HG03025 (cell line): Measurements from ENCODE around the gene VCX2.
"Not testable (repeated sequence)": the region's sequence is repeated elsewhere in the genome, so short reads cannot be mapped to it uniquely, and the experiment has no call there.

ENCODE experiments used
- ATAC-seq: cut with Tn5 transposase; IDR thresholded peaks from one replicate; pipeline ENCODE4 v1.9.1; 2021; ENCODE audit warnings: mild to moderate bottlenecking, moderate library complexity; ENCODE audit not compliant: unreplicated experiment, low FRiP score

The VCX2 gene

DNA sequence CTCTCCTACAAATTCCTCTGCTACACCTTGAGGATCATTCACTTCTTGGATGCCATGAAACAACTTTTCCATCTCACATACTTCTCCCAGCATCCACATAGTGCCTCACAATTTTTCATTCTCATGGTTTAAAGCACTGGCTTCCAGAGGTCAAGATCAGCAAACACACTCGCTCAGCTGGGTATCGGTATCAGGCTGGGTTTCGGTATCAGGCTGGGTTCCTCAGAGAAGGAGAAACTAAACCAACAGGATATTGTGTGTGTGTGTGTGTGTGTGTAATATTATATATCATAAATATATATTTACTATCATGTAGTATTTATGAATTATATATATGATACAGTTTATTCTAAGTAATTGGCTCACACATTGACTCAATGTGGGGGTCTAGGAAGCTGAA is at the start of gene VCX2:
Gene VCX2 (minus strand): TSS at position 99 of the 400 bp plus-strand sequence. CDS start 624 bp downstream, outside the sequence.
- not testable (repeated sequence) for ATAC-seq

- ATAC-seq = no peak
Measured at GRCh38 chrX:8204943-8205342, 33.9 kb upstream of the VCX2 start.

DNA sequence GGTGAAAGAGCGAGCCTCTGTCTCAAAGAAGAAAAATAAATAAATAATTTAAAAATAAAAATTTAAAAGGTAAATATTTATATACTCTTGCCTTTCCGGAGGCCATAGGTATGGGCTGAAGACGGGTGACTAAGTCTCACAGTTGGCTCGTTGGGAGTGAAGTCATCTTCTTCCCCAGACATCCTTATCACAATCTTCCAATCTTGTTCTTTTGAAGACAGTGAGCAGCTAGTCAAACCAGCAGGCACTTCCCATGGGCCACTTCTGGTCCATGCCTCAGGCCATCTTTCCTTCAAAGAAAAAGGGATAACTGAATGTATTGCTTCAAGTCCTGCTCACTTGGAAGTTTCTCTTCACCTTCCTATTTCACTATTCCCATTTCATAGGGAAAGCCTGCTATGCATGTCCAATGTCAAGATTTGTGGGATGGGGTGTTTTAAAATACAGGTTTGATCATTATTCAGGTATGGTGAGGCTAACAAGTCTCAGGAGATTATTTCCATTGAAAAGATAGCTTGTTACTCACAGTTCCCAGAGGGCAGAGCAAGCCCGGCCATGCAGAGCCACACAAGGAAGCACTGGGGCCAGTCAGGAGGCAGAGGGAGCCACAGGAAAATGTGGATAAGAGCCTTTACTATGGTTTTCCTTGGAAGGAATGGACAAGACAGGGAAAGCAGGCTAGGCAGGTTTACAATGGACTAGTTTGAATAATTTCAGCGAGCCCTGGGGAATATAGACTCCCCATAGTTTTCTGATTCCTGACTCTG is 33.3 kb upstream of the VCX2 start:
- no peak for ATAC-seq

DNA sequence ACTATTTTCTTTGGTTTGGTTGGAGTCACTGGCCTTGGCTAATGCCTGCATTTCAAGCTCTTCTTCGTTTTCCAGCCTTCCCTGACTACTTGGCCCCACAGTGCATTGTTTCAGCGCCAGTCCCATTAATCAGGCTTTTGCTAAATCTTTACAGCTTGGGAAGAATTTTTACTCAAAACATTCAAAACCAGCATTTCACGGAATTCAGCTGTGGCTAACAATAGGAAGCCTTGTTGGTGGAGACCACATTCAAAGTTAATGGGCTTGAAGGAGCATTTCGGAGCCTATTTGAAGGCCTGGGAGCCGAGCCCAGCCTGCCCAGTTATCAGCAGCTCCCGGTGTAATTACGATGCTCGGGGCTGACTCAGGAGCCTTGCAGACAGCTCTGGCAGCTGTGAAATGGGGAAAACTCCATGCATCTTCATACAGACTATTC is 30.8 kb upstream of the VCX2 start:
- no peak for ATAC-seq

GRCh38 chrX:8196776-8197175 is 25.7 kb upstream of the VCX2 start:
- ATAC-seq = no peak

GRCh38 chrX:8194216-8194615 is 23.1 kb upstream of the VCX2 start:
- ATAC-seq = no peak

GRCh38 chrX:8192276-8192675 is 21.2 kb upstream of the VCX2 start:
- ATAC-seq = no peak

- no peak for ATAC-seq
Measured at GRCh38 chrX:8191022-8191421, 20.0 kb upstream of the VCX2 start.

- no peak for ATAC-seq
Measured at GRCh38 chrX:8190341-8190830, 19.3 kb upstream of the VCX2 start.

DNA sequence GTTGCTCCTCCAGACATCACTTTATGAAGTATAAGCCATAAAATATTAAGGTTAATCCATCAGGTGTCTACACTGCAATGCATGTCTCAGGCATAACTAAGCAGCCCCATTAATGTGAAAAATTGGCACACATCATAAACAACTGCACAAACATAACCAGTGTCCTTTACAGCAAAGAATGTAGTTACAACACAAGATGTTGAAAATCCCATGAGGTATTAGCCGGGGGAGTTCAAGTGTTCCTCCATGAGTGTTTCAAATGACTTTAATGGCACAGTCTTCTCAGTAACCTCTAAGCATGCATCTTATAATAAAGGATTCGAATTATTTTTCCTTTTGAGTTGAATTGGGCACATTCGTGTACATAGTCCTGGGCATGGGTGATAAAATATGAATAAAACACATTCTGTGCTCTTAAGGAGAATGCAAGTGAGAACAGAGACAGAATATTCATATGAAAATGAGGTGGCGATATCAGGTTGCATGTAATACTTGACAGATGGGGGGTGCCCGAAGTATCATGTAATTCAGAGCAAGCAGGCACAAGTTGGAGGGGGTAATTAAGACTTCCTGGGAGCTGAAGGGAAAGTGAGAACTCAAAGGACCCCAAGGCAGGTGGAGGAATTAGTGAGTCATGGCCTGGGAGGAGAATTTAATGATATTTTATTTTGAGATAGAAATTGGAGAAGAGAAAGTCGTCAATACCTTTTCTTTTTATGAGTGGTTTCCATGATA is 18.2 kb upstream of the VCX2 start:
- ATAC-seq = no peak

GRCh38 chrX:8183346-8183745 is 12.3 kb upstream of the VCX2 start:
- no peak for ATAC-seq

- ATAC-seq = no peak
Measured at GRCh38 chrX:8179656-8180055, 8.6 kb upstream of the VCX2 start.

DNA sequence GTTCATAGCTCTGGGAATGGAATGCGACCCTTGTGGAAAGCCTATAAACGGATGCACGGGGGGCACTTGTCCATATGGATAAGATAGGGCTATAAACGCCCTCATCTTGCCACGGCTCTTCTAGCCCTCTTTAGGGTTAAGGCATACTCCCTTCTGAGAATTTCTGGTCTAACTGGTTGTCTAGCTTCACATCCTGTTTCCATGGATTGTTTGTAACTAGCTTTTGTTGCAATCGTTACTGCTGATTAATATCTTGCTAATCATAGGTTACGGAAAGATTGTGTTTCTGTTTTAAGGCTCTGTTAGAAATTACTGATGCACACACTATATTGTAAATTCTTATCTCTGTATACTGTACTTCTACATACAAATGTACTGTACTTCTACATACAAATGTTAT is 17.1 kb downstream of the VCX2 start:
- not testable (repeated sequence) for ATAC-seq

- no peak for ATAC-seq
Measured at GRCh38 chrX:8147226-8147625, 23.8 kb downstream of the VCX2 start.

- ATAC-seq = no peak
Measured at GRCh38 chrX:8144925-8145324, 26.1 kb downstream of the VCX2 start.

DNA sequence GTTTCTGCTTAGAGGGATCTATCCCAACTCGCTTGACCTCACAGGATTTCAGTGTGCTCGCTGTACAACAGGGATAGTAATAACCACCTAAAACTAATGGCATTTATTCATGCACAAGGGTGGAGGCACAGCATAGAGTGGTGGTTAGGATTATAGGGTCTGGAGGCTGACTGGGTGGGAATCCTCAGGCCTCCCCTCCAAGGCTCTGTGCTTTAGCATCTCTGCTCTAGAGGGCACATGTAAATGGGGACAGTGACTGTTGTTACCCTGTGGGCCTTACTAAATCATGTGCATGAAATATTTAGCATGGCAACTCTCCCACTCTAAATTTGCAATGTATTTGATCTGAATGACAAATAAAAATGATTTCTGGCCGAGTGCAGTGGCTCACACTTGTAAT is 29.2 kb downstream of the VCX2 start:
- no peak for ATAC-seq

DNA sequence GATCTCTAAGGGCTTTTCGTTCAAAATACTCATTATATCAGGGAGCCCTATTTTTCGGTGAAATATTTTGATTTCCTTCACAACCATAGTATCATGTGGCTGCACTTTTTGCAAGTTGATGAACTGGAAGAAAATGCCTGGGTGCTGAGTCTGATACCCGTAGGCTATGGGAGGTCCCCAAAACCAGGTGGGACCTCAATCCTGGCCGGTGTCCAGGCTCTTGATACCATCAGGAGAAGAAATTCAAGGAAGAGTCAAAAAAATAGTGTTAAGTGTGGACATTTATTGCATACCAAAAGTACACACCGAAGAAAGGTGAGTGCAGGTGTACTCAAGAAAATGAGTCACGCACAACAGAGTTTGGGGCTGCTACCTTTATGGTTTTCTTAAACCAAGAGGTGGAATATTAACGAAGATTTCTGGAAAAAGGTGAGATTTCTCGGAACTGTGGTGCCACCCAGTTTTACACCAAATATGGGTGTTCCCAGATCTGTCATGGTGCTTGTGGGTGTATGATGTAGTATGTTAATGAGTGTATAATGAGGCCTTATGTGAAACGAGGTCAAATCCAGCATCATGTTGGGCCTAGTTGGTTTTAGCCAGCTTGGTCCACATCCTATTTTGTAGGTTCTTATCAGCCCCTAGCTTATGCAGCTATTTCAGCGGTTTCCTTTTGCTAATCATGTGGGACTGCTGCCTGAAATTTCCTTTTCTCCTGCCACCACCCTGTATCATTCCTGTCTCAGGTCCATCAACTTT is 29.9 kb downstream of the VCX2 start:
- ATAC-seq = no peak

DNA sequence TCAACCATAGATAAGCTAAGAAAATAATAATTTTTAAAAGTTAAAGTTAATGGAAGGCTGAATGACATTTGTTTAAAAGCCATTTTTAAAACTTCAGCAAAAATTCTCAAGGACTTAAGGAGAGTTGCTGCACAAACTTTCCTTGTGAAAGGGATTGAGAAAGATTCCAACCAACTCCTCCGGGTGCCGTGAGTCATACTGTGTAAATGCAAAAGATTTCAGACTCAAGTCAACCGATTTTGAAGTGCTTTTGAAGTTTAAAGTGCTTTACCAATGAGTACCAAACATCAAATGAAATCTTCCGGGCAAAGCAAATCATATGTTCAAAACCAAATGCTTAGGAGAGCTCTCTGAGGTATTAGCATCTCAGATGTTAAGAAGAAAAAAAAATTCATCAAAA is 31.4 kb downstream of the VCX2 start:
- no peak for ATAC-seq

GRCh38 chrX:8138252-8138651 is 32.8 kb downstream of the VCX2 start:
- no peak for ATAC-seq

DNA sequence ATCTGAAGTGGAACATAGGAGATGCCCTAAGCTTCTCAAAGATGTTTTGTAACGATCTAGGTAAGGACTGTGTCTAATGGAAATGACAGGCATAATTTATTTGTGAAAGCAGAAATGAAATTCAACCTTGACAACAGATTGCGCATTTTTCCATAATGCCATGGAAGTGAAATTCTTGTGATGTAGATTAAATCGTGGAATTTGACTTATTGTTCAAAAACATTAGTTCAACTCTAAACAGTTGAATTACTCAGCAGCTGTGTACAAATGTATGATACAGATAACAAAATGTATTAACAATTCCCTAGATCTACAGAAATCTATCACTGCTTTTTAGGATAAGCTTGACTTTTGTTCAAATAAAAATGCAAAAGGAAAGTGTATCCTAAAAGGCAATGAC is 44.4 kb downstream of the VCX2 start:
- ATAC-seq = no peak

DNA sequence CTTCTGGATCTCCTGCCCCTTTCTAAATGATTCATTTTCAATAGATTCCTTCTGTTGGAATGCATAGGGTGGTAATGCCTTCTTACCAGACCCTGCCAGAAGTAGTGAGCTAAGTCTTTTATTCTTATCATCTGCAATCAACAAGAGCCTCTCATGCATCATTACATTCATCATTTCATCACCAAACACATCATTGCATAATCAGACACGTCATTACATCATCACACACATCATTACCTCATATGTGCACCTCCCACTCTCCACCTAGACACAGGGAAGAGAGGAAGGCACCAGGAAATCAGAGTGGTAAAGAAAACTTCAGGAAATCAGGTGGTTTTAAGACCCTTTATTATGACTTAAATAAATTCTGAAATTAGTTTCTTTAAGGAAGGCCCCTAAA is 45.0 kb downstream of the VCX2 start:
- ATAC-seq = no peak
